NOMO-1 (cell line): ENCODE data around the gene VPS50.

Experiments
- DNase-seq, 2 experiments: peaks; one replicate each; lab custom pipeline; 2025; ENCODE audit not compliant: unreplicated experiment in 2 of 2; lab: John Stamatoyannopoulos, UW

VPS50 gene

DNA sequence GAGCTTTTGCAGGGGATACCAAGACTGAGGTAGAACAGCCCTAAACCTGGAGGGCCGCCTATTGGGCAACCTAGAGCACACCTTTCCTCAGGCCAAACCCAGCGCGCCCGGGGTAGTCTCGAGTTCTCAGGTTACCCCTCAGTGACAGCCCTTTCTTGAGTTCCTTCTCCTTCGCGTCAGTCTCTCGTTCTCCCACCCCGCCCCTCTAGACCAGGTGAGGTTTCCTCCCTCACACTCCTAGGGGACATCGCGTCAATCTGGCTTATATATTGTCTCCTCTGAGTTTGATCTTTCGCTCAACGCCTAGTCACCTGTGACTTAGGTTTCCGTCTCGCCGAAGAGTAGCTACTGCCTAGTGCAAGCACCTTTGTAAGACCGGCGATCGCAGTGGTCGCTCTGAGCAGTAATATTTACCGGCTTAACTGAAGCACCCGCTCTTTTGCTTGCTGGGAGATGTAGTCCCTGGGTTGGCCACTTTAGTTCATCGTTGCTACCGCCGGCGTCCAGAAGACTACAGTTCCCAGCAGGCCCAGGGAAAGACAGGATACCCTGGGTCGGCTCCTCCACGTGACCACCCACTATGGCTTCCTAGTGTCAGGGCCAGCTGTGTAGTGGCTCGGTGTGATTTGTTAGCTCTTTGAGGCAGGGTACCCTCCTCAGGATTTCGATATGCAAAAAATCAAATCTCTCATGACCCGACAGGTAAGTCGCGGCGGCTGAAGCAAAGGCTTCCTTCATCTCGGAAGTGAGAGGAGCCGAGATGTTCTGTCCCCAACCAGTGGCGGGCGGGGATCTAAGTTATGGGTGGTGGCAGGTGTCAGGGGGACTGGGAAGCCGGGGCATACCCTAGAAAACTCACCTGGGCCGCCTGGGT lies at the start of gene VPS50:
Gene VPS50, plus strand, starts transcription at position 568 of the 874 bp plus-strand sequence. Its CDS starts 102 bp downstream, at position 670.
- peak; percentile 100 for DNase-seq

DNA sequence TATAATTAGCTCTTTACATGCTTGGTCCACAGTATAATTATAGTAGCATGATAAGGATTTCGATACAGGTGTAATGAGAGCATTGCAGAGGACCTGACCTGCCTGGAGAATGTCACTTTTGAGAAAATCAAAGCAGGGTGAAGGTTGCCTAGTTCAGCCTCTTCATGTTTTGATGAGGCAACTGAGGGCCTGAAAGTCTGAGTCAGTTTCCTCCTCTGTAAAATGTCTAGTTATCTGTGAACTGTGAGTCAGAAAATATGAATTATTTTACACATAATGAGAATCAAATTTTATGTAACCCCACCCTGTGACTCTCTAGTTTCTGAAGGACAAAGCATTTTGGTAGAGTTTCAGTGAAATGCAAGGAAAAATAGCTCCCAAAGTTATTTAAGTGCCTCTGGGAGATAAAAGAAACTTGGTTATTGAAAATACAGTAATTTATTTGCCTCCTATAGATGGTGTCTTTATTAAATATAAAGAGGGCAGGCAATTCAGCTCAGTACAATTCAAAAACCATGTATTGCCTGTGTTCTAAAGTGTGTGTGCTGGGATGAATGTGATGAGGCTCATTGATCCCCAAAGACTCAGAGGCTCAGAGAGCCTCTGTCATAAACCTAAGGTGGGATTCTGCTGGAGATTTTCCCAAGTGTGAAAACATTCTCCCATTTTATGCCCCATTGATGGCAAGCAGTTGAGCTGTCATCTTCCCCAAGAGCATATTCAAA lies 46.7 kb upstream of the VPS50 start:
- peak in 1 of 2 experiments; percentile 28 for DNase-seq

DNA sequence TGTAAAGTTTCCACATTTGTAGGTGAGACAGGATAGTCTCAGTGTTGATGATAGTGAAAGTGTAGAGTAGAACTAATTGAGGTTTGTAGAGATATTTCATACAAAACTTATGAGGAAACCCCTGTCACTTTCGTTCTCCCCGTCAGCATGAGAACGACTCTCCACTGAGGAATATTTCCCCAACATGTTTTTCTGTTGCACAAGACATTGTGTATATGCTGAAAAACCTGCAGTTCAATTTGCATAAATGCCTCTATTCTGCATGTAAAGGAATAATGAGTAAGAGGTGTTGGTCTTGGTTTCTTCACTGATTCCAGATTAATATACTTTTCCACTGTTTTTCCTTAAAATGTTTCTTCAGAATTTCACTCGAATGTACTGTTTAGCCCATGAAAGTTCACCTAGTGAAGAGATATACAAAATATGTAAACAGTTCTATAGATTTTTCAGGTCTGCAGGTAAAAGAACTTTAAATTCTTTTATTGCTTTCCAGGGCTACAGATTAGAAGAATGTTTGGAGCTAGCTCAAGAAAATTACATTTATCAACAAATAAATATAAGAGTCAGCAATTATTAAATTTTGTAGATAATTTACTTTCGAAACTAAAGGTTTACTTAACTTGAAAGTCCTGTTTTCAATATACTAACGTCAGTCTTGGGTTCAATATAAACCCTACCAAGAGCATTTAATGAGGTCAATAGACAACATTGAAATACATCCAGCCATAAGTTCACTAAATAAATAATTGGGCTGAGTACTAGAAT lies 43.1 kb upstream of the VPS50 start:
- DNase-seq, result peak; percentile 20 to 86

DNA sequence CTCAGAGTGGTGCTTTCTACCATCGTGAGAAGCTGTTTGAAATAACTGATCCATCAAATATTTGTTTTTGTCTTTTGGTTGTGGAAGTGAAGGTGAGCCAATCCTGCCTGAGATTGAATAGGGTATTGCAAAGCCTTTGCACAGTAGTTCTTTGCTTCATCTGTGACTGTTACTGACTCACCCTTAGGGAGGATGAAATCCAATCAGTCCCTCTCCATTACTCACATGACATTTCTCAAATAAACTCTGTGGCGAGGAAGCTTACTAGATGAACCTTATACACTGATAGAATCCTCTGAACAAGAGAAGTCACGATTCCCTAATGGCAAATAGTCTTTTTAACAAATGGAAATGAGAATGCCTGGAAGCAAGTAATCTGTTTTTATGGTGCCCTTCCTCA lies 37.8 kb upstream of the VPS50 start:
- DNase-seq, result peak in 1 of 2 experiments; percentile 66

- peak; percentile 94 to 100 for DNase-seq
These were observed 35.8 kb upstream of the VPS50 start for GRCh38 chr7:93196336-93196735.

GRCh38 chr7:93198472-93198871 lies 33.7 kb upstream of the VPS50 start:
- DNase-seq, result peak in 1 of 2 experiments; percentile 52

DNA sequence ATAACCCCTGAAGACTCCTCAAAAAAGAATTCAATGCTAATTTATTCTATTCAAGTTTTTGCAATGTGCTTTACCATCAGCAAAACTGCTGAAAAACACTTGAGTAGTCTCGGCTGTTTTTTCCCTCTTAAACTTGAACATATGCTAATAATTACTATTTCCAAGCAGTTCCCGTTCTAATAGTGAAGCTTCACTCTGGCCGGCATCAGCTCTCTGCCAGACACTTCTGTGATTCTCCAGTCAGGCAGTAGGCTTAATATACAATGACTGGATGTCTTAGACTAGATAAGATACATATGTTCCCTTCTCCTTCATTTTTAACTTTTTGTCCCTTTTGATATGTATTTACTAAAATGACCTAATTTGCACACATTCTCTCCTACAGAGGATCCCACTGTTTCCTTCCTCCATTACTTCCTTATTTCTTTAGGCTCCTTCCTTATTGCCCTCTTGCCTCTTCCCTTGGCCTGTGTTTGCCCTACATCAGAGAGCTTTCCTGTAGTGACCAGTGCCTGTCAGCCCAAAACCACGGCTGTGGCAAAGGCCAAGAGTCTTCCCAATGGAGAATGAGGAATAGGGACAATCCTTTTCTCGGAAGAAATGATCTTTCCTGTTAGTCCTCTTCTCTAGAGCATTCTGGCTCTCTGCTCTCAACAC lies 29.4 kb upstream of the VPS50 start:
- DNase-seq, result peak in 1 of 2 experiments; percentile 26

GRCh38 chr7:93203496-93203895 lies 28.7 kb upstream of the VPS50 start:
- DNase-seq, result no peak

DNA sequence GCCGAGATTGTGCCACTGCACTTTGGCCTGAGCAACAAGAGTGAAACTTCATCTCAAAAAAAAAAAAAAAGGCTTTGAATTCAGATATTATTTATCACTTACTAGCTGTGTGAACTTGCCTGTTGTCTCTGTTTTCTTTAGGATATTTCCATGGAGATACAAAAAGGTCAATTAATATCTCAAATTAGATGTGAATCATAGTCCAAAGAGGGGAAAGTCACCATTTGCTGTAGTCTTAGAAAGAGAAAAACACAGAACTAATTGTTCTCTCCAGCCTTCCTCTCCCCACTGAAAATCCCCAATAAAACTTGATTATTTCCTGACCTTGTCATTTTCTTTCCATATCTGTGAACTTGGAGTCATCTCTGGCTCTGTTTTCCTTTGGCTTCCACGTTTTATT lies 27.1 kb upstream of the VPS50 start:
- DNase-seq, result no peak

GRCh38 chr7:93211228-93211818 lies 20.8 kb upstream of the VPS50 start:
- no peak for DNase-seq

GRCh38 chr7:93212881-93213280 lies 19.3 kb upstream of the VPS50 start:
- no peak for DNase-seq

GRCh38 chr7:93218997-93219827 lies 13.0 kb upstream of the VPS50 start:
- DNase-seq, result peak in 1 of 2 experiments; percentile 61

DNA sequence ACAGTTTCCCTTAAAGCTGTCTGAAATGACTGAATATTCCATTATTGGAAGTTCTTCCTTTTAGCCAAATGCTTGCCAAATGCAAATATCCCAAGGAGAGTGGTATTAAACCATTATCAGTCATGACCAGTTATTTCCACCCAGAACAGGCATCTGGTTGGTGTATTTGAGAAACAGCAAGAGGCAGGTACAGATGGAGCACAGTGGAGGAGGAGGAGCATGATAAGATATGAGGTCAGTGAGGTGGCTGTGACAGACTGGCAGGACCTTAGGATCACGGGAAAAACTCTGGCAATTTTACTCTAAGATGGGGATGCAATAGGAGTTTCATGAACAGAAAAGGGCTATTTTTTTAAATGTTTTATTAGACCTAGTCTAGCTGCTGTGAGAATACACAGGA lies 12.3 kb upstream of the VPS50 start:
- DNase-seq, result no peak

- DNase-seq, result no peak
These were observed 5.9 kb upstream of the VPS50 start, which contains the start of gene HEPACAM2 for GRCh38 chr7:93226310-93226709. Gene HEPACAM2 (minus strand): TSS chr7:93226469.

GRCh38 chr7:93228302-93228701 lies 3.9 kb upstream of the VPS50 start:
- DNase-seq, result peak; percentile 44 to 98

- DNase-seq, result peak; percentile 75 to 95
These were observed 907 bp upstream of the VPS50 start for GRCh38 chr7:93231259-93231658.

DNA sequence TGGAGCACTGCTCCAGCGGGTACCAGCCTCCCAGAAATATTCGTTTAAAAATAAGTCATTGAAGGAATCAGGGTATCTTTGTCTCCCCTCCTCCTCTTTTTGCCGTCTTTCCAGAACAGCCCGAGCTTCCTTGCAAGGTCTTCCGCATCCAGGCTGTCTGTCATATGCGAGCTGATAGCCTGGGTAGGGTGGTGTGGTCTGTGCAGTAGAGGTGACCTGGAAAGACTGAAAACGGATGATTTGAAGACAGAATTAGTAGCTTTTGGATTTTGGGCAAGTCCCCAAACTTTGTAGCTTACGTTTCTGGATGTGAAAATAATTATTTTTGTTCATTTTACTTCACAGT lies 480 bp downstream of the VPS50 start:
- DNase-seq, result peak in 1 of 2 experiments; percentile 59

DNA sequence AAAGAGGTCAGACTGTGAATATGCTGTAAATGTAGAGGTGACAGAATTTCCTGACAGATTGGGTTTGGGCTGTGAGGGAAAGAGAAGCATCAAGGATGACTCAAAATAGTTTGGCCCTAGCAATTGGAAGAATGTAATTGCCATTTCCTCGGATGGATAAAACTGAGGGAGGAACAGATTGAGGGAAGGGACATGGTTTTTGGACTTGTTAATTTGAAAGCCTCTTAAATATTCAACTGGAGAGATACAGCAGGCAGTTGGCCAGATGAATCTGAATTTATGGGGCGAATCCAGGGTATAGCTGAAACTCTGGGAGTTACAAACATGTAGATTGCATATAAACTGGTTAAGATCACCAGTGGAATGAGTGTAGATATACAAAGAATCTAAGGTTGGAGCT lies 3.4 kb downstream of the VPS50 start:
- no peak for DNase-seq

GRCh38 chr7:93238131-93238530 lies 6.0 kb downstream of the VPS50 start:
- DNase-seq, result no peak
